Activated CD4-positive, alpha-beta T cell treated with anti-CD3 and anti-CD28 coated beads, Interleukin-2, Interleukin-6, amounts not matched to agents 100 ng/mL and 50 ng/mL, durations not matched to agents 16 hours and 8 hours (primary cell): ENCODE measurements around the gene ANKRD36C.
"Not testable (repeated sequence)": the region's sequence is repeated elsewhere in the genome, so short reads cannot be mapped to it uniquely, and the experiment has no call there.

ENCODE experiments used
- DNase-seq: peaks from one replicate; pipeline ENCODE4 v3.0.0-alpha.2; 2020

Gene ANKRD36C

DNA sequence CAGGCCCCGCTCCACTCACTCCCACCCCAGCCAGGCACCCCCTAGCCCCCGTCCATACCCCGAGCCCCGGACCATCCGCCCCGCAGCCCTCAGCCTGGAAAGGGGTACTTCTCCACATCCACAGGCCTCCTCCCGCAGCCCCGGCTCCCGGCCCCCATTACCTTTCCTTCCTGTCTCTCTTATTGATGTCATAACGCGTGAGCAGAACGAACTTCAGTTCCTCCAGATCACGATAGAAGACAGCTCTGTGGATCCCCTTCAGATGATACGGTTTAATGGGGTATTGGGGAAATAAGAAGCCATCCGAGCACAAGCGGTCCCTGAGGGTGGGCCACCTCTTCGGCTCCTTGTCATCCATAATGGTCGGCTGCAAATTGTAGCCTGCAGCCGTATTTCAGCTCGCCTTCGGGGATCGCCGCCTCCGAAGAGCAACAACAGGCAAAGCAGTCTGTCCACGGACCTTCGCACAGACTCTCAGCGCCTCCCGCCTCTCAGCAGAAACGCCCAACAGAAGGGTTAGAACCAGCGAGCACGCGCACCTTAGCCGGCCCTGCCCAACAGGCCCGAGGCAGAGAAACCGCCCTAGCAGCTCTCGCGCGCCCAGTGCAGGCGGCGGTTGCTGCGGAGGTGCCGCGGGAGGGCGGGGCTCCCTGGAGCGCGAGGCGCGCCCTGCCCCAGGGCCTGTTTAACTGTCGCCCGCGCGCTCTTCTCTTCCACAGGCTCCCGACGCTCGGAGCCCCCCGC lies at the start of gene ANKRD36C:
TSS of gene ANKRD36C (minus strand) at position 474 of the 744 bp plus-strand sequence. CDS start at position 358, 116 bp downstream.
- peak; percentile 53 for DNase-seq

DNA sequence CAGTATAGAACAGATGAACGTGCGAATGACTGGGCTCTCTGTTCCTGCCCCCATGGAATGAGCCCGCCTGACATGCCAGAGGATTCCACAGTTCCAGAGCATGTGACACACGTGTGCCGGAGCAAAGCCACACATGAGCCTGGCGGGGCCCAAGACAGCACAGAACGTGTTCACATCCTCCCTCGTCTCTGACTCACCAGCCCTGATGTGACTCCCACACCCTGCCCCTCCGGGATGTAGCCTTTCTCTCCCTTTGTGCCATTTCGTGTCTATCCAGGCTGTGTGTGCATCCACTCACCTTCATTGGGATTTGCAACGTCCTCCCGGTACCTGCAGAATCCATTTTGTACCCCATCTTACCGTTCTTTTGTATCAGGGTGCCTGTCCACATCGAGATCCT lies 43.9 kb upstream of the ANKRD36C start:
- DNase-seq = not testable (repeated sequence)

- DNase-seq = not testable (repeated sequence)
Measured at GRCh38 chr2:96034792-96035191, 43.2 kb upstream of the ANKRD36C start, which contains the start of gene GPAT2. GPAT2 (minus strand) TSS chr2:96034916; CDS start chr2:96032359, 2,557 bp downstream.

DNA sequence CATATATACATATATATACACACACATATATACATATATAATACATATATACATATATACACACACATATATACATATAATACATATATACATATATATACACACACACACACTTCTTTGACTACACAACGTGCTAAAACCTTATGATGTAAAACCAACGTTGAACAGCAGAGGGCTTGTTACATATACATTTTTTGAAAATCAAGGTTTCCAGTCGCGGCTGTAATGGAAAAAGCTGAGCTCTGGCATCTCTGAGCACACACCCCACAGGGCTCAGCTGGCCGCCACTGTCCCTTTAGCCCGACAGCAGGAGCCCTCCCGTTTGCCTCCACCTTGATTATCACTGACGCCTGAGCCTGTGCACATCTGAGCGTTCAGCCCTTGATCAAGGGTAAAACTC lies 42.4 kb upstream of the ANKRD36C start:
- not testable (repeated sequence) for DNase-seq

- not testable (repeated sequence) for DNase-seq
Measured at GRCh38 chr2:96027725-96028325, 36.2 kb upstream of the ANKRD36C start.

- not testable (repeated sequence) for DNase-seq
Measured at GRCh38 chr2:96025755-96026154, 34.1 kb upstream of the ANKRD36C start.

DNA sequence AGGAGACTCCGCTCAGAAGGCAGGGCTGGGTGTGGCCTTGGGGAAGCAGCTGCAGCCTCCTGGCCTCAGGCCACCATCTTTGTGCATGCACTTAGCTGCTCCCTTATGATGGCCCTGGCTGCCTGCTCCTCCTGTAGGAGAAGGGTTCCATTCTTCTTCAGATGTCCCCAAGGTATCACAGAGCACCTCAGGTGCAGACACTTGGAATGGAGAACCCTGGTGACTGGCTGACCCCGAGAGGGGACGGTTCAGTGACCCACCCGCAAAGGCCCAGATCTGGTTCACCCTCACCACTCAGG lies 33.5 kb upstream of the ANKRD36C start:
- DNase-seq = no peak

- DNase-seq = no peak
Measured at GRCh38 chr2:96024336-96025193, 32.9 kb upstream of the ANKRD36C start.

GRCh38 chr2:96023701-96024100 lies 32.1 kb upstream of the ANKRD36C start:
- DNase-seq = not testable (repeated sequence)

GRCh38 chr2:96022701-96023447 lies 31.2 kb upstream of the ANKRD36C start:
- peak; percentile 83 for DNase-seq

DNA sequence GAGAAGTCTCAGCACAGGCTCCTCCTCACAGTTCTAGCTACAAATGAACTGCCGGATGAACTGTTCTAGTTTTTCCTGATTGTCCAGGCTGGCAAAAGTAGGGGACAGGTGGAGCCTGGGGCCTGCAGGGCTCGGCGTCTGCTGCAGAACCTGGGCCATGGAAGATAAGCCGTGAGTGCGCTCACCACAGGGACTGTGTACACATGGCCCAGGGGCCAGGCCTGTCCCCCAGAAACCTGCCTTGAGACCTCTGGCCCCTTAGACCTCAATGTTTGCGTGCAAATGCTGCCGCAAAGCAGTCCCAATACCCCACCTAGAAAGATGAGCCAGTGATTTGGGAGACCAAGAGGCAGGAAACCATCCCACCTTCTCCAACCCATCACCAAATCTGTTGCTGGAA lies 30.5 kb upstream of the ANKRD36C start:
- not testable (repeated sequence) for DNase-seq

DNA sequence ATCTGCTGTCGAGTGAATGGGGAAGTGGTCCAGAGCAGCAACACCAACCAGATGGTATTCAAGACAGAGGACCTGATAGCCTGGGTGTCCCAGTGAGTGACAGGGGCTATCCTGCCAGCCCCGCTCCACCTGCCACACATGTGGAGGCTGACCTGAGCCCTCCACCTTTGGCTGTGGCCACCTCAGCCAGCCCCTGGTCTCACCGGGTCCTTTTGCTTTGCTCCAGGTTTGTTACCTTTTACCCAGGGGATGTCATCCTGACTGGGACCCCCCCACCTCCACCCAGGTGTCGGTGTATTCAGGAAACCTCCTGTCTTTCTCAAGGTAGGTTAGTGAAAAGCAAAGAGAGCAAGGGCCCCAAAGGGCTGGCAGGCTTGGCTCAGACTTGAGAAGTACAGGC lies 29.5 kb upstream of the ANKRD36C start:
- DNase-seq = not testable (repeated sequence)

DNA sequence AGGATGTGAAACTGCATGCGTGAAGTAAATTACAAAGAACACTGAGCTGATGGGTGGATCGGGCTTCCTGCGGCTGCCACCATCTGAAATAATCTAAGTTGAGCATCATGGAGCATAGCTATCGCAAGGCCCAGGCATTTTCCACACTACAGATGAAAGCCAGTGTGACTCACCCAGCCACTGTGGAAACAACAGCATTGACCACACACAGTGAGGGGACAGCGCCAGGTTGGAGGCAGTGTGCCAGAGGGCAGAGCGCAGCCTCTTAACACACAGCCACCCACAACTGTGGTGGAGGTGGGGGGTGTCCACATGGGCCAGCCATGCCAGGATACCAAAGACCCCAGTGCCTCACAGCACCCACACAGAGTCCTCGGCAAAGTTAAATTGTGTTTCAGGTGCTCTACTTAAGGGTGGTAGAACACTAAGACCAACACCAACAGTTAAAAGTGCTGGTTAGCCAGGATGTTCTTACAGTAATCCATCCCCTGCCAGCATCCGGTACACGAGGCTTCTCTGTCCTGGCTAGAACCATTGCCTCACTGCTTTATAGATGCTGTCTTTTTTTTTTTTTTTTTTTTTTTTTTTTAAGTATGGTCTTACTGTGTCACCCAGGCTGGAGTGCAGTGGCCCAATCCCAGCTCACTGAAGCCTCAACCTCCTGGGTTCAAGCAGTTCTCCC lies 28.4 kb upstream of the ANKRD36C start:
- not testable (repeated sequence) for DNase-seq

GRCh38 chr2:96016321-96016720 lies 24.7 kb upstream of the ANKRD36C start:
- not testable (repeated sequence) for DNase-seq

- not testable (repeated sequence) for DNase-seq
Measured at GRCh38 chr2:96012792-96013264, 21.2 kb upstream of the ANKRD36C start.

GRCh38 chr2:96012086-96012791 lies 20.6 kb upstream of the ANKRD36C start:
- DNase-seq = not testable (repeated sequence)

DNA sequence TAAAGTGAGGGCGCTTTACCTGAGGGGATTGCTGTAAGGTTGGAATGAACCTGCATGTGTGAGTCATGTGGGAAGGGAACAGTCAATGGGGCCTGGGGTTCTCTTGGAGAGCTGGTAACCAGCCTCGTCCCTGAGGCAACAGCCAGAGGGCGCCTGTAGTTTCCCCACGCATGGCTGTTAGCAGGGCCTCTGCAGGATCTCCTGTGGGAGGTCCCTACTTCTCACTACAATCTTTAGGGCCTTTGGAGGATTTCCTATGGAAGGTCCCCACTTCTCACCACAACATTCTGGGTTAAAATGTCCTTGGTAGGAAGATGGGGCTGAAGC lies 19.5 kb upstream of the ANKRD36C start:
- DNase-seq = peak; percentile 55

DNA sequence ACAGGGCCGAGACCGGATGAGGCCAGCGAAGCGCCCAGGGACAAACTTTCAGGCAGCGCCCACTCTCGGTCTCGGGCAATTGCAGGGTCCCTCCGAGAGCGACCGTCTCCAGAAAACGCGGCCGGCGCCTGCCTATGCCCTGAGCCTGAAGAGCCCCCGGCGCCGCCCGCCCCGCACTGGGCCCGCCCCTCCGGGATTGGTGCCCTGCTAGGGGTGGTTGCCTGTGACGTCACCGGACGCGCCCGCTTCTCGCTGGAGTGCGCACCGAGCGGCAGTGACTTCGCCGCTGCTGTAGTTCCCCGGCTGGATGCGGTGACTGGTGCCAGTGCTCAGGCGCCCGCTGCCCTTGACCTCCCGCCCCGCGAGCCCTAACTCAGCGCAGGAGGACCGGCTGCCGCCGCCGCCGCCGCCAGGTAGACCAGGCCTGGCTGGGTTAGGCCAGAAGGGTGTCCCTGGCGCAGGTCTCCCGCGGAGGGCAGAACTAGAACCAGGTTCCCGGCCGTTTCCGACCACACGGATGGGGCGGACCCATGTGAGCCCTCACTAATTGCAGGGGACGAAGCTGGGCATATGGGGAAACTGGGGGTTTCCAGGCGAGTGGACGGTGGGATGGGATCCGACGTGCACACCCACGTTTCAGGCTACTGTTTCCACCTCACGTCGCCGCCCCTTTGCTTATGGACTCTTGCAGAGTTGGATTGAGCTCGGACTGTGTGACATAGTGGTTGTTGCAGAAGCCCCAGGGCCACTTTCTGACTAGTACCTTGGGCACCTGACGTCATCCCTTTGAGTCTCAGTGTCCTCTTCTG lies 18.9 kb upstream of the ANKRD36C start:
- peak; percentile 97 for DNase-seq

GRCh38 chr2:96009833-96010232 lies 18.2 kb upstream of the ANKRD36C start:
- not testable (repeated sequence) for DNase-seq

DNA sequence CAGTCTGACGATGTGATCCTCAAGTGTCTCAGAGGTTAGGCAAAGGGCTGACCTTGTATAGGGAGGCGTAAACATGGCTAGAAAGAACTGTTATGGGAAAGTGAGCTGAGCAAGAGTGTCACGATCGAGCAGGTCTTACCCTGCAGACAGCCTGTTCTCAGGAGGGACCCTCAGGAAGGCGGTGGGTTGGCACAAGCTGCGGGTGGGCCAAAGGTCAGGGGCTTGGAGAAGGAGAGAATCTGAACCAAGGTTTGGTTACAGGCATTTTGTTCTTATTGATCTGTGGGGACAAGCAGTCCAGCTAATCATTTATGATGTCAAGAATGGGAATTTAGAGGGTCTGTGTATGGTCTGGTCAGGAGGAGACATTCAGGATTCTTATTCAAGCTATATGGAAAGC lies 16.4 kb upstream of the ANKRD36C start:
- DNase-seq = not testable (repeated sequence)
